Globus pallidus (tissue), 1 donor: ENCODE data around the gene DCAF12.

Experiments
- DNase-seq: peaks from one replicate; pipeline ENCODE4 v3.0.0-alpha.2; 2015; ENCODE audit warnings: low spot score

The DCAF12 gene

GRCh38 chr9:34125681-34126206 lies 754 bp downstream of the DCAF12 start:
- DNase-seq = peak; percentile 6

DNA sequence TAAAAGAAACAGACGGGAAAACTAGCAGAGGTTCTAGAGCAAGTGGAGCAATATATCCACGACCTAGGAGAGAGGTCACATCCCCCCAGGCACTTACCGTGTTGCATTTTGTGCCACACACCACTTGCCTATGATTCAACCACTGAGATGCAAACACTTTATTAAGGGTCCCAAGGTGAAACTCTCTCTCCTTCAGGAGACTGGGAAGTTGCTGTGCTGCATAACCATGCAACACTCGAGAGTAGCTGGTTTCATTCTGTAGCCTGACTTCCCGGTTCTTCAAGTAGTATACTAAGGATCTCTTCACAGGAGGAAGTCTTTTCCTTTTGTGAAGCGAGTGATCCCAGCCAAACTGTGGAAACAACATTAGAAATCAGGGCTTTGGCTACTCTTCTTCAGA lies 1.6 kb downstream of the DCAF12 start:
- no peak for DNase-seq

GRCh38 chr9:34124099-34124498 lies 2.4 kb downstream of the DCAF12 start:
- DNase-seq = no peak

DNA sequence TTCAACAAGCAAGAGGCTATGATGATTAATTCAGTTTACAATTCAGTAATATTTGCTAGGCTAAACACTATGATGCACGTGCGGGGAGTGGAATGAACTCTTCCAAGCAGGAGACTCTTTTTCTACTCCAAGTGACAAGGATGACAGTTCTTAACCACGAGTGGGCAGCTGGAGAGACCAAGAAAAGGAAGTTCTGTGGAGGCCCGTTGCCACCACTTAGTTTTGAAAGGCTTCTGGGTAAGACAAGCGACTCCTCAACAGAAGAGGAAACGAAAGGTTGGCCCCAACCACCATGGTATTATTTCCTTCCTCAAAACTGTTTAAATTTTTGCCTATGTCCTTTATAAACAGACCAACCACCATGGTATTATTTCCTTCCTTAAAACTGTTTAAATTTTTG lies 2.8 kb downstream of the DCAF12 start:
- DNase-seq = peak; percentile 56

DNA sequence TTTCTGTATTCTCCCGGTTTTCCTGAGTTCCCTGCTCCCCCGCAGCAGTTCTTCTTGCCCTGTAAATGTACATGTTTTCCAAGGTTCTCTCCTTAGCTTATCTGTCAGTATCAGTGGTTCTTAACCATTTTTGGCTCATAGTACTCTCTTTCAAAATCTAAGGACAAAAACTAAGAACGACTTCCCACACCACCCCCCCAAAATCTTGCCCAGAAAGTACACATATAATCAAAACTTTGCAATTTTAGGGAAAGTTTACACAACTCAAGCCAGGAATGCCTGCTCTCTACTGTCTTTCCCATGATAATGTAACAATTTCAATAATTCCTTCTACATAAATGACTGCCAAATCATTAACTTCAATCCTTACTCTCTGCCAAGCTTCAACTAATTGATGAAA lies 4.5 kb downstream of the DCAF12 start:
- no peak for DNase-seq

DNA sequence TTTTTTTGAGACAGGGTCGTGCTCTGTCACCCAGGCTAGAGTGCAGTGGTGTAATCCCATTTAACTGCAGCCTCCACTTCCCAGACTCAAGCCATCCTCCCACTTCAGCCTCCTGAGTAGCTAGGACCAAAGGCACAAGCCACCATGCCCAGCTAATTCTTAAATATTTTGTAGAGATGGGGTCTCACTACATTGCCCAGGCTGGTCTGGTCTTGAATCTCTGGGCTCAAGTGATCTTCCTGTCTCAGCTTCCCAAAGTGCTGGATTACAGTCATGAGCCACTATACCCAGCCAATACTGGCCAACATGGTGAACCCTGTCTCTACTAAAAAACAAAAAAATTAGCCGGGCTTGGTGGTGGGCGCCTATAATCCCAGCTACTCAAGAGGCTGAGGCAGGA lies 6.8 kb downstream of the DCAF12 start:
- DNase-seq = no peak

DNA sequence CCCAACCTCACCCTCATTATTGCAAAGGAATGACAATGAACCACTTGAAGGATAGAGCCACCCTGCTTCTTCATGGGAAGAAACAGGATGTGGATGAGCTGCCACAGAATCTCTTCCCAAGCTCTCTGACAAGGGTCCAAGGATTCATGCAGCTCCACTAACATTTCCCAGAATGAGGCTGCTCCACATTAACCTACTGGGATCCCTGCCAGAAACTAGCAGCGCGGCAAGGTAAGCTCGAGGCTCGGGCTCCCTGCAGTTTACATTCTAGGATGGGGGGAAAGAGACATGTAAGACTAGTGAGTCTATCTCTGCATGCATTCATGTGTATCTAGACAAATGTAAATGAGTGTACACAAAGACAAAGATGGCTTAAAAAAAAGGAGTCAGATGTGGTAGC lies 12.1 kb downstream of the DCAF12 start:
- no peak for DNase-seq

DNA sequence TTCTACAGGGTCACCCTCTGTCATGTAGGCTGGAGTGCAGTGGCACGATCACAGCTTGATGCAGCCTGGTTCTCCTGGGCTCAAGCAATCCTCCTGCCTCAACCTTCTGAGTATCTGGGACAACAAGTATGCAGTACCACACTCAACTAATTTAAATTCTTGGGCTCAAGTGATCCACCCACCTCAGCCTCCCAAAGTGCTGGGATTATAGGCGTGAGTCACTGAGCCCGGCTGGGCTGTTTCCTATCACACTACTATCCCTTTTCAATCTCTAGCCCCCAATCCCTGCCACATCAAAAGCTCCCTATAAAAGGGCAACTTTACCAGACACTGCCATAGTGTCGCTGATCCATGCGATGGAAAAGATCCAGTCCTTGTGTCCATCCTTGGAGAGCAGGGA lies 20.4 kb downstream of the DCAF12 start:
- DNase-seq = no peak

DNA sequence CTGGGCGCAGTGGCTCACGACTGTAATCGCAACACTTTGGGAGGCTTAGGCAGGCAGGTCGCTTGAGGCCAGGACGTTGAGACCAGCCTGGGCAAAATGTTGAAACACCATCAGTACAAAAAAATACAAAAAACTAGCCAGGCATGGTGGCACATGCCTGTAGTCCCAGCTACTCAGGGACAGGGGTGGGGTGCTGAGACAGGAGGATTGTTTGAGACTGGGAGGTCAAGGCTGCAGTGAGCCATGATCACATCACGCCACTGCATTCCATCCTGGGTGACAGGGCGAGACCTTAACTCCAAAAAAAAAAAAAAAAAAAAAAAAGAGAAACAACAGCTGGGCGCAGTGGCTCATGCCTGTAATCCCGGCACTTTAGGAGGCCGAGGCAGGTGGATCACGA lies 23.7 kb downstream of the DCAF12 start:
- DNase-seq = no peak

GRCh38 chr9:34098307-34098706 lies 28.2 kb downstream of the DCAF12 start:
- no peak for DNase-seq

DNA sequence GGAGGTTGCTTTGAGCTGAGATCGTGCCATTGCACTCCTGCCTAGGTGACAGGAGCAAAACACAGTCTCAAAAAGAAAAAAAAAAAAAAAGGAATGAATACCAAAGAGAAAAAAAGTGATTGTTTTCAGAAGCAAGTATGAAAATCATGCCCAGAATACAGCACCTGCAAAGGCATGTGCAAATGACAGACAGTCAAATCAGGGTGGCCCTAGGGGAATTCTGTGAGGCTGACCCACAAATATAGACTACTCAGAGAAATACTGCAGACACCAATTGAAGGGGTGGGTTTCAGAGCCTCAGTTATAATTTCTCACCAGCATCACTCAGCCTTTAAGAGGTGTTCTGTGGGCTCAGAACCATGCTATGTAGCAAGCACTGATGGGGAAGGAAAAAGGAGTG lies 28.6 kb downstream of the DCAF12 start:
- DNase-seq = no peak

GRCh38 chr9:34096751-34097150 lies 29.7 kb downstream of the DCAF12 start:
- DNase-seq = no peak

DNA sequence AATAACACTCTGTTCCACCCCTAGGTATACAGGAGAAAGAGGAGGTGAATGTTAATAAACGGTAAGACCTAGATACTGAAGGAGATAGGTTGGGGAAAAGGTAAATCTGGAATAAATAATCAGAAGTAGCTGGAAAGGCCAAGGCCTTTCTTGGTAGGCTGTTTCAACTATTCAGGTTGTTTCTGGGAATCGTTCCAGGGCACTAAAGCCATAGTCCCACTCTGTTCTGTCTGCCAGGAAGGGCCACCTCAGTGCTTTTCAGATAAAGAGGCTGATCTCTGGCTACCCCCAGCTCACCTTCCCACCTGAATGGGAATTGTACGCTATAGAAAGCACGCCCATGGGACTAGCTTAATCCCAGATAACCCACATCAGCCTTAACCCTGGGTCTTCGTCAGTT lies 32.9 kb downstream of the DCAF12 start:
- no peak for DNase-seq

DNA sequence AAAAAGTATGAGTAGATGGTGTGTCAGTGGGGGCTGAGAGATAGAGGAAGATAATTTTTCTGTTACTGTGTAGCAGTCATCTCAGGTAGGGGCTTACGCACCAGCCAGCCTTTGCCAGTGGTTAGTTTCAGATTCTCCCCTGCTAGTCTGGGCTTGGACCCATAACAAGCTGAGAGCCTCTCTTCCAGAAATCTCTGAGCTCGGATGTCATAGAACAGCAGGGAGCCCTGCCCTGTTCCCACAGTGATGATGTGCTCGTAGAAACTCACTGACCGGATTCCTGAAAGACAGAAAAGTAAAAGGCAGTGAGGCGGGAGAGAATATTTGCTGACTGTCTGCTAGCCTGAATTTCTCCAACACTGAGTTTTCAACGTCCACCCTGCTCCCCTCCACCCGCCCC lies 37.2 kb downstream of the DCAF12 start:
- DNase-seq = peak; percentile 24

DNA sequence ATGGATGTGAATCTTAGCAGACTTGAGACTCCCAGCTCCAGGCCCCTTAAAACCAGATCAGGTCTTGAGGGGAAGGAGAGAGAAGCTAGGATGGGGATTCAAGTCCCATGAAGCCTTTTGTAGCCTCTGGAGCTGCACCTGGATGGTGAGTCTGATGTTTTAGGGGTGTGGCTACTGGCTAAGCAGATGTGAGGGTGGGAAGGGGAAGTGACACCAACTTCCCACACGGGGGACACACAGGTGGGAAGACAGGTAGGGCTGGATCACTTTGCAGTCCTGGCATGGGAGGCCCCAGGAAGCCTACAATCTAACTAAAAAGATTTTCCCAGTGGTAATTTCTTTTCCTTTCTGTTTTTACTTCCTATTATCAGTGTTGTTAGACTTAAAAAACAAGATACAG lies 39.1 kb downstream of the DCAF12 start:
- no peak for DNase-seq

GRCh38 chr9:34086864-34087263 lies 39.6 kb downstream of the DCAF12 start:
- peak; percentile 16 for DNase-seq

DNA sequence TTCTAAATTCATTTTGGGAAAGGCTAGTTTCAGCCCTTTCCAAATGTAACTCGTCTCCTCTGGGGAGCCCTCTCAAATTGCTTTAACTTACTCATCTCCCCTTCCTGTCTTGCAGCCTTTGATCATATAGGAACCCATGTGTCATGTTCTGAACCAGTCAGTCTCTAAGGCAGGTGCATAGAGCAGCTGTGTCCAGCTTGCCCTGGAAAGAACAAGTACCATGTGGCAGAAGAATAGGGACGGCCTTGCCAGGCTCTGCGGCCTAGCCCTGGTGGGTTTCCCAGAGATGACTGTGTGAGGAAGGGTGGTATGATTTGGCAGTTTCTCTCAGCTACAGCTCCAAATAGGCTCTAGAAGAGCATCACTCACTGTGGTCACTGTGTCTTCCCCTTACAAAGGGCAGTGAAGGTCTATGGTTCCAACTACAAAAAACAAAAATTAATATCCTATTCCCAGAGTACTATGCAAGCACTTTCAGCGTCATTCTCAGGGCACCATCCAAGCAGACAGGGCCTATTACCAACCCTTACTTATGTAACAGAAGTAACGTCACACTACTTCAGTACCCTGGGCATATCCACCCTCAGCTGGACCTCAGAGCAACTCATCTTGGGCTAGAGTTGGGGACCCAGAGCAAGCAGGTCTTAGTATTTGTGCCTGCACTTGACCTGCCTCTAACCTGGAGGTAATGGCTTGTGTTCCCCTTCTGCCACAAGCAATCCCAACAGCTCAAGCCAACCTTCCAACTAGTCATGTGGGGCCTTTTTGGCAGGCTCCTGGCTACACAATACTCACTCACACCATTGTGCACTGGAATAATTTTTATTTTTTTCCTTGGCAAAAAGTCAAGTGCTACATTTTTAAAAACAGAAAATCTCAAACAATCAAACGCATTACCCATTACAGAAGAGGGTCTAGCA lies 40.7 kb downstream of the DCAF12 start:
- DNase-seq = peak; percentile 52

GRCh38 chr9:34084562-34084961 lies 41.9 kb downstream of the DCAF12 start:
- DNase-seq = peak; percentile 86

GRCh38 chr9:34079181-34079580 lies 47.3 kb downstream of the DCAF12 start:
- DNase-seq = no peak

- no peak for DNase-seq
Observed at GRCh38 chr9:34072868-34073590, 53.5 kb downstream of the DCAF12 start.

- DNase-seq = no peak
Observed at GRCh38 chr9:34072410-34072809, 54.1 kb downstream of the DCAF12 start.

- DNase-seq = no peak
Observed at GRCh38 chr9:34070606-34071324, 55.7 kb downstream of the DCAF12 start.
